NB4 (cell line): ENCODE data around the gene ATP5PO.

Source experiments
- DNase-seq: peaks from one replicate; pipeline ENCODE4 v3.0.0; 2010; ENCODE audit warnings: low read depth
- H3K4me3 ChIP-seq: one replicate; pipeline ENCODE4 v1.5.1; 2011; ENCODE audit warnings: mild to moderate bottlenecking, low read depth, low read length, moderate library complexity
- CTCF ChIP-seq: IDR thresholded peaks from one replicate; pipeline ENCODE4 v1.5.1; 2012; ENCODE audit warnings: low read depth, low read length
- MAX ChIP-seq: IDR thresholded peaks from 2 replicates; pipeline ENCODE4 v1.6.1; 2011; ENCODE audit warnings: low read depth, low read length
- MYC ChIP-seq: IDR thresholded peaks from 2 replicates; pipeline ENCODE4 v1.6.1; 2011; ENCODE audit warnings: low read depth, low read length
- POLR2A ChIP-seq: IDR thresholded peaks from 2 replicates; pipeline ENCODE4 v1.6.1; 2011; ENCODE audit warnings: mild to moderate bottlenecking; ENCODE audit not compliant: insufficient read length; ENCODE audit errors: extremely low read depth

Gene ATP5PO

GRCh38 chr21:33854604-33855003, 61.0 kb downstream of the ATP5PO start:
- no peak overlapping the region for H3K4me3 ChIP-seq
- DNase-seq: no peak
- TF ChIP-seq MYC (no peak), CTCF (no peak), POLR2A (no peak), MAX (no peak)
